Osteocyte (in vitro differentiated cells): ENCODE results near the gene VAMP7. TPM values are rescaled to one million over a fixed set of nuclear protein-coding genes. Genes with fewer than 3 reads are reported as not detected.

Experiments
- DNase-seq: peaks from one replicate; pipeline ENCODE4 v3.0.0; 2021; ENCODE audit warnings: mixed read lengths; ENCODE audit not compliant: unreplicated experiment; ENCODE audit errors: extremely low spot score
- H3K27ac Mint-ChIP-seq: one replicate; pipeline ENCODE4 v1.8.0; 2021; ENCODE audit warnings: mild to moderate bottlenecking, mixed read lengths; ENCODE audit not compliant: unreplicated experiment
- H3K27me3 Mint-ChIP-seq: one replicate; pipeline ENCODE4 v1.8.0; 2021; ENCODE audit warnings: mixed read lengths; ENCODE audit not compliant: unreplicated experiment
- H3K36me3 Mint-ChIP-seq: one replicate; pipeline ENCODE4 v1.8.0; 2021; ENCODE audit warnings: mixed read lengths; ENCODE audit not compliant: unreplicated experiment
- H3K4me1 Mint-ChIP-seq: one replicate; pipeline ENCODE4 v1.8.0; 2021; ENCODE audit warnings: mixed read lengths; ENCODE audit not compliant: unreplicated experiment
- H3K4me3 Mint-ChIP-seq: one replicate; pipeline ENCODE4 v1.8.0; 2021; ENCODE audit warnings: mild to moderate bottlenecking, moderate library complexity, mixed read lengths; ENCODE audit not compliant: unreplicated experiment
- H3K9me3 Mint-ChIP-seq: one replicate; pipeline ENCODE4 v1.8.0; 2021; ENCODE audit warnings: mixed read lengths; ENCODE audit not compliant: unreplicated experiment
- CTCF ChIP-seq: fragments of 200-600 bp; sonication (generic); IDR thresholded peaks from 2 replicates; pipeline ENCODE4 v1.5.0; 2021; ENCODE audit warnings: antibody characterized with exemption, mild to moderate bottlenecking, moderate library complexity
- total RNA-seq: library from RNA; stranded (reverse); gene quantifications from 2 replicates; pipeline ENCODE4 v1.2.1, GENCODE V29; 2021

VAMP7 gene
- total RNA-seq, 1 donor from 2014 or later = 36.4 TPM

- Mint-ChIP-seq H3K4me3 (no peak overlapping the region), H3K27me3 (peaks cover 18% of the 10 kb centered on the region), H3K4me1 (no peaks in the 10 kb centered on the region), H3K27ac (no peak overlapping the region), H3K36me3 (no peaks in the 10 kb centered on the region), H3K9me3 (peaks cover under 1% of the 10 kb centered on the region)
- no peak for TF ChIP-seq CTCF
- no peak for DNase-seq
These were observed 6.4 kb upstream of the VAMP7 start for GRCh38 chrX:155874571-155875244.

- Mint-ChIP-seq H3K36me3 (no peaks in the 10 kb centered on the region), H3K4me1 (peaks cover under 1% of the 10 kb centered on the region), H3K27ac (no peak overlapping the region), H3K27me3 (peaks cover 18% of the 10 kb centered on the region), H3K4me3 (no peak overlapping the region), H3K9me3 (no peaks in the 10 kb centered on the region)
- no peak for TF ChIP-seq CTCF
- DNase-seq = no peak
These were observed 4.4 kb upstream of the VAMP7 start for GRCh38 chrX:155876704-155877103.

GRCh38 chrX:155877288-155877687, 3.9 kb upstream of the VAMP7 start:
- no peak for DNase-seq
- Mint-ChIP-seq H3K27me3 (peaks cover 16% of the 10 kb centered on the region), H3K36me3 (no peaks in the 10 kb centered on the region), H3K27ac (no peak overlapping the region), H3K4me1 (peaks cover 2% of the 10 kb centered on the region), H3K4me3 (no peak overlapping the region), H3K9me3 (no peaks in the 10 kb centered on the region)
- TF ChIP-seq CTCF = no peak

- H3K36me3 Mint-ChIP-seq = peaks cover 2% of the 10 kb centered on the region
- no peak for DNase-seq
- TF ChIP-seq CTCF = no peak
- no peaks in the 10 kb centered on the region for H3K9me3 Mint-ChIP-seq
- peaks cover 7% of the 10 kb centered on the region for H3K4me1 Mint-ChIP-seq
- H3K27ac Mint-ChIP-seq = peak overlapping the region; percentile 96
- H3K4me3 Mint-ChIP-seq = peak overlapping the region; percentile 89
- H3K27me3 Mint-ChIP-seq = peaks cover 6% of the 10 kb centered on the region
These were observed 473 bp upstream of the VAMP7 start for GRCh38 chrX:155880586-155881157.

- H3K36me3 Mint-ChIP-seq = peaks cover 10% of the 10 kb centered on the region
- no peak for TF ChIP-seq CTCF
- H3K4me1 Mint-ChIP-seq = peaks cover 19% of the 10 kb centered on the region
- DNase-seq = no peak
- no peak overlapping the region for H3K27ac Mint-ChIP-seq
- H3K4me3 Mint-ChIP-seq = no peak overlapping the region
- H3K9me3 Mint-ChIP-seq = peaks cover 8% of the 10 kb centered on the region
- H3K27me3 Mint-ChIP-seq = no peaks in the 10 kb centered on the region
These were observed 5.3 kb downstream of the VAMP7 start for GRCh38 chrX:155886409-155886808.
